Gastrocnemius medialis (tissue), 4 donors: ENCODE data around the gene CTNNA2.

Experiments used
- CTCF ChIP-seq, 5 experiments: fragments of 450-650 bp in 3 of 5; fragments of 200-600 bp in 2 of 5; sonication (generic) in 2 of 5; IDR thresholded peaks in 4 of 5; conservative IDR thresholded peaks in 1 of 5; 1 replicate in 4 of 5; 2 replicates in 1 of 5; pipeline ENCODE4 v1.5.1; 2016 to 2019; ENCODE audit warnings: antibody characterized with exemption in 5 of 5, mild to moderate bottlenecking in 3 of 5, moderate library complexity in 3 of 5
- POLR2A ChIP-seq, 2 donors: fragments of 450-650 bp; IDR thresholded peaks; one replicate each; pipeline ENCODE4 v1.6.1; 2017; ENCODE audit warnings: antibody characterized with exemption in 2 of 2, mild to moderate bottlenecking in 2 of 2, moderate library complexity in 2 of 2

GRCh38 chr2:80292474-80292873 is 779.6 kb downstream of the CTNNA2 start:
- TF ChIP-seq CTCF (IDR thresholded peaks at IDR 0.05 in 4 of 5, conservative IDR thresholded peaks at IDR 0.05 in 1 of 5) (no peak), POLR2A (IDR thresholded peaks at IDR 0.05) (no peak)
